Activated CD4-positive, alpha-beta T cell treated with anti-CD3 and anti-CD28 coated beads, Interleukin-2, amount 50 U/mL, for 48 hours (primary cell): Measurements from ENCODE around the gene PCID2.
A peak's percentile ranks its signal among the peaks of the same experiment; 100 is the strongest.

Source experiments
- DNase-seq, 2 experiments: peaks; one replicate each; pipeline ENCODE4 v3.0.0-alpha.2; 2020

The PCID2 gene

DNA sequence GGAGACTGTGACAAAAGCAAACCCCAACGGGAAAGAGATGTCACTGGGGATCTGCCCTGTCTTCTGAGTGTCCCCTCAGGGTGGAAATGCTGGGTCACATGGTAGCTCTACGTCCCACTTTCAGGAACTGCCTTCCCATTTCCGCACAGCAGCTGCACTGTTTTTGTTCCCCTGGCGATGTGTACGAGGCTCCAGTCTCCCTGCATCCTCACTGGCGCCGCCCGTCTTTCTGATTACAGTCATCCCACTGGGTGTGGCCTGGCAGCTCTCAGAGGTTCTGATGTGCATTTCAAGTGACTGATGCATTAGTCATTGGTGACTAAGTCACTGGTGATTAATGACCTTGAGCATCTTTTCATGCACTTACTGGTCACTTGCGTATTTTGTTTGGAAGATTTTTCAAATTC lies 21.2 kb downstream of the PCID2 start:
- DNase-seq: peak; percentile 71 to 80

GRCh38 chr13:113186061-113186900 lies 22.2 kb downstream of the PCID2 start:
- DNase-seq: no peak

DNA sequence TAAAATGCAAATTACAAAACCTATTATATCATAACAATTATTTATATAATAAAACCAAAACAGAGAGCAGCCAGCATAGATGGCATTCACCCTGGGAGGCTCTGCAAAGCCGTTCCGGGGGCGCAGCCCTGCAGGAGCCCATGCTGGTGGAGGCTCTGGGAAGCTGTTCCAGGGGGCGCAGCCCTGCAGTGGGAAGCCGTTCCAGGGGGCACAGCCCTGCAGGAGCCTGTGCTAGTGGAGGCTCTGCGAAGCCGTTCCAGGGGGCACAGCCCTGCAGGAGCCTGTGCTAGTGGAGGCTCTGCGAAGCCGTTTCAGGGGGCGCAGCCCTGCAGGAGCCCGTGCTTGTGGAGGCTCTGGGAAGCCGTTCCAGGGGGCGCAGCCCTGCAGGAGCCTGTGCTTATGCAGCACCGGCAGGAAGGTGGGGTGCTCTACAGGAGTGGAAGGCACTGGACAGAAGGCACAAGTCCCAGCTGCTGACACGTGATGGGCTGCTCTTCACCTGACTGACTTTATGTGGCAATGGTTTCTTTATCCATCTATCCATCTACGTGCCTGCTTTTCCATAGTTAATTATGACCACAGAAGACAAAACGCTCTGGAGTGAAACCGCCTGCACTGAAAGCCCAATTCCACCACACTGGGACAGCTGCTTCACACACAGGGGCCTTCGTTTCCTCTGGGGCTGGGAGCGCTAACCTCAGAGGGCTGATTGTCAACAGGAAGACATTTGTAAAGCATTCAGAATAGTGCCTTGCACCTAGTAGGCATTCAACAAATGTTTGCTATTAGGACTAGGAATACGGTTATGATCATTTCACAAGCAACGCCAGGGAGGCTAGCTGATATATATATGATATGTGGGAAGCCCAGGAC lies 23.7 kb downstream of the PCID2 start:
- DNase-seq: no peak

DNA sequence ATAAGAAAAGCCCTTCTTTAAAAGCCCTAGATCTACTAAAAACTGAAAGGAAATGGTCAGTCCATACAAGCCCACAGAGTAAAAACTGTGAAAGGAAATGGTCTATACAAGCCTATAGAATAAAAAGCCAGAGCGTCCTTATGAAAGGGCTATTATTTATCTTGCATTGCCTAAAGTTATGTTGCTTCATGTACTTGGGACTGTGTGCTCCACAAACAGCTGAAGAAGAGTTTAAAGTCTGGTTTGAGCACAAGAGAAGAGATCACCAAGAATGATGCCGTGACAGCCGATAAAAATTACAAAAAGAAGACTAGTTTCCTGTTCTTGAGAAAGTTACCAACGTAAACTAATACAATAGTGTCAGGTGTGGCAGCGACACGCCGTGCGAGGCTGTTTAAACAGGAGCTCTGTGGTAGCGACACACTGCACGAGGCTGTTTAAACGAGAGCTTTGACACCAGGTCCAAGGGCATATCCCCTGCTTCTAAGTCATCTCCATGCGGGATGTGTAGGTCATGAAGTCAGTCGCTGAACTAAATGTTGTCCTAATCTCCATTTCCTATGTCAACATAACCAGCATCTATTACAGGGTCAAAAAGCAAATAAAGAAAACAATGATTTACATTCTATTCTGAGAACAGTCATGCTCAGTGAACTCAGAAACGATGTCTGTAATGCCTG lies 24.9 kb downstream of the PCID2 start:
- DNase-seq: no peak

GRCh38 chr13:113182046-113182445 lies 26.4 kb downstream of the PCID2 start:
- no peak for DNase-seq

GRCh38 chr13:113179374-113180230 lies 28.9 kb downstream of the PCID2 start:
- DNase-seq: no peak

- DNase-seq: no peak
These were observed 29.6 kb downstream of the PCID2 start for GRCh38 chr13:113178896-113179167.

DNA sequence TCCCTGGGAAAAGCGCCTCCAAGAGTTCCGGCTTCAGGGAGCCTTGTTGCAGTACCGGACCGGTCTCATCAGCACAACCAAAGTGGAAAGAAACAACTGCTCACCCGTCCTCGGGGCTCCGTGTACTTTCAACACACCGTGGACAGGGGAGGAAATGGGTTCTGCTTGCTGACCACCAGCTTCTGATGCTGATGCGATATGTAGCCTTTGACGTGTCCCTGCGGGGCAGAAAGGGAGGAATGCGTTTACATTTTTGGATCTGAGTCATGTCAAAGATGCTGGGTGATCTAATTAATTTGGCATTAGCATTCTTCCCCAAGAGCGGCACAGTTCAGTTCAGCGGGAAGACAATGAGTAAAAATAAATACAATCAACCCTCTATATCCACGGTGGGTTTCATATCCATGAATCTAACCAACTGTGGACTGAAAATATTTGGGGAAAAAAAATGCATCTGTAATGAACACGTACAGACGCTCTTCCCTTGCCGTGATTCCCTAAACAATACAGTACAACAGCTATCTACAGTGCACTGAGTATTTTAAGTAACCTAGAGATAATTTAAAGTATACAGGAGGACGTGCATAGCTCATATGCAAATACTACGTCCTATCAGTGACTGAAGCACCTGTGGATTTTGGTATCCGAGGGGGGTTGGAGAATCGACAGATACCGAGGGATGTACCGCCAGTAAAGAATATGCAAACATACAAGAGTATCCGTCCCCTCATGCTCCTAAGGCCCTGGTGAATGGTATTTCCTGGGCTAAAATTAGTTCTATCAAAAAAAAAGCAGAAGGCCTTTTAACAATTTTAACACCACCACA lies 30.2 kb downstream of the PCID2 start:
- DNase-seq: no peak

GRCh38 chr13:113176822-113177221 lies 31.6 kb downstream of the PCID2 start:
- DNase-seq: no peak

DNA sequence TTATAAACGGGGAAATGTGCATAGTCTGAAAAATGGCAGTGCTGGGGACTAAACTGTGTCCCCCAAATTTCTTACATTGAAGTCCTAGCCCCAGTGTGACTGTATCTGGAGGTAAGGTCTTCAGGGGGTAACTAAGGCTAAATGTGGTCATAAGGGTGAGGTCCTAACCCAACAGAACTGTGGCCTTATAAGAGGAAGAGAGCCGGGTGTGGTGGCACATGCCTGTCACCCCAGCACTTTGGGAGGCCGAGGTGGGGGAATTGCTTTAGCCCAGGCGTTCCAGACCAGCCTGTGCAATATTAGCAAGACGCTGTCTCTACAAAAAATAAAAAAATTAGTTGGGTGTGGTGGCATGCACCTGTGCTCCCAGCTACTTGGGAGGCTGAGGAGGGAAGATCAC lies 32.2 kb downstream of the PCID2 start:
- DNase-seq: peak in 1 of 2 experiments; percentile 48

DNA sequence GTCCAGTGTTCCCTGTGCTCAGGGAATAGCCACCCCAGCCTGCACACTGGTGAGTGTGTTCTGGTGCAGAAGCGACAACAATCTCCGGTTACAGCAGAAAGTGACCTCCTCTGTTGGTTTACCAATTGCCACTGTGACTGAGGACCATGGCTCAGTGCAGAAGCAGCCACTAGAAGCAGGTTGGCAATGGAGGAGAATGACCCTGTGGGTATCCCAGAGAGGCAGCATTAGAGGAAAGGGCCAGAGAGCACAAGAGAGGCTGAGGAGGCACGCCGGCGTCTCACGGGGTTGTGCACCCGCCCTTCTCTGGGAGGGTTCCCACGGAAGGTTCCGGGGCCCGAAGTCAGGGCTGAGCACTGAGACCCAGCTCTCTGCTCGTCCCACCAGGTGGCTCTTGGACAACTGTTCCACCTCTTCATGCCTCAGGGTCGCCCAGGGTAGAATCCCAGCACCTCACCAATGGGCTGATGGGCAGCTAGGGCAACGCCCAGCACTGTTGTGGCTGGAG lies 36.0 kb downstream of the PCID2 start:
- DNase-seq: no peak

DNA sequence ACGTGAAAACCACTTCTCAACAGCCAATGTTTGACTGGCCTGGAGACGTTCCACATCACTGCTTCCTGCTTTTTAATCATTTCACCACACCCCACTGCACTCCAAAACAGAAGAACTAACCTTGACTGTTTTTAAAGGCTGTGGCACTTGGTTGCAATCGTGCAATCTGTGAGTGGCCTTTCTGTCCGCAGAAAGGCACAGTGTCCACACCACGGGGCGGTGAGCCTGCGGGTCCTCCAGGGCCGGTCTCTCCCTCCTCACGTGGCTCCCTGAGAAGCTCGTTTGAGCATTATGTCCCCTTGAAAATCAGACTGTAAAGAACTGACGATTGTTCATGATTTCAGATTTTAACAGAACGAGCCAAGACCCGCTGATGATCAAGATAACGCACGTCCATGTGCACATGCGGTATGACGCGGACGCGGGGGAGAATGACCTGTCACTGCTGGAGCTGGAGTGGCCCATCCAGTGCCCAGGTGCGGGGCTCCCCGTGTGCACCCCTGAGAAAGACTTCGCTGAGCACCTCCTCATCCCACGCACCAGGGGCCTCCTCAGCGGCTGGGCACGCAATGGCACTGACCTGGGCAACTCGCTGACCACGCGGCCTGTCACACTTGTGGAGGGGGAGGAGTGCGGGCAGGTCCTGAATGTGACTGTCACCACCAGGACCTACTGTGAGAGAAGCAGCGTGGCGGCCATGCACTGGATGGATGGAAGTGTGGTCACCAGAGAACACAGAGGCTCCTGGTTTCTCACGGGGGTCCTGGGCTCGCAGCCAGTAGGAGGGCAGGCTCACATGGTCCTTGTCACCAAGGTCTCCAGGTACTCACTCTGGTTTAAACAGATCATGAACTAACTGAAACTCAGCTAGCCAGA lies 37.0 kb downstream of the PCID2 start:
- DNase-seq: no peak

DNA sequence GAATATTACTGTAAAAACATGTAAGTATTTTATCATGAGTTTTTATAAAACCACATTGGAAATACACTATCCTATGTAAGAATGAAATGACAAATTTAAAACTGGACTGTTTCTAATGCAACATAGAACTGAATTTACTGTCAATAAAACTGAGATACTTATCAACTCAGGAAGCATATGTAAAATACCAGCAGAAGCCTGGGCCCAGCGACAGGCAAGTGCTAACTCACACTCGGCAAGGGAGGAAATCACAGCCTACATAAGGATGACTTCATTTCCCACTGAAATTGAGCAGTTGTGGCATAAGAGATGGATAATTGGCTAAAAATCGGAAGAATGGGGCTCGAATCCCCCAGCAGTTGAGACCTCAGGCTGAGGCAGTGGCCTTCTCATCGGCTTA lies 38.0 kb downstream of the PCID2 start:
- DNase-seq: no peak

DNA sequence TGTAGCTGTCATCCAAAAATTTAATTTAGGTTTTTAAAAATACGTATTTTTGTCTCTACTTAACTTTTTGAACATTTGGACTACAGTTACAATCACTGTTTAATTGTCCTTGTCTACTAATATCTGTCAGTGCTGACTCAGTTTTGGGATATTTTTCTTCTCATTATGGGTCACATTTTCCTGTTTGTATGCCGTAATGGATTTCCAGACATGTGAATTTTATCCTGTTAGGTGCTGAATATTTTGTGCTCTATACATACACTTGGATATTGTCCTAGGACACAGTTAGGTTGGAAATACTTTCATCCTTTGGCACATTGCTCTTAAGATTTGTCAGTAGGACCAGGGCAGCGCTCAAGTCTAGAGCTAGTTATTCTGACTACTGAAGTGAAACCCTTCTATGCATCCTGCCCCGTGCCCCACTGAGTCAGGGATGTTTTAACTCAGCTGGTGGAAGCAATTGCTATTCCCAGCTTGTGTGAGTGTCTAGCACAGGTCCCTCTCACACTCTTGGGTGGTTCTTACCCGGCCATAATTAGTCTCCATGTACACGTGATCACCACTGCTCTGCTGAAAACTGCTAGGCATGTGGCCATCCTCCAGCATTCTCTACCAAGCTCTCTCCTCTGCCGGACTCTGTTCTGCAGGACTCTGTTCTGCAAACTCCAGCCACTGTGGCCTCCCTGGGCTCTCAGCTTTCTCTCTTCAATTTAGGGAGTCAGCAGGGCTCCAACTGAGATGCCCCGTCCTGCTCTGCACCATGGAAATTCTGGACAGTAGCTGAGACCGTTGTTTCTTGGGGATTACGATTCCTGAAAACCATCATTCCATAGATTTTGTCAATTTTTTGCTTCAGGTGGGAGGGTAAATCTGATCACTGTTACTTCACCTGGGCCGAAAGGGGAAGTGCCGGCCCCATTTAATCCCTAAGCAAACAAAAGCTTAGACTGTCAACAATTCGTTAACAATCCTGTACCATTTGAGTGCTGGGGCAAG lies 38.9 kb downstream of the PCID2 start:
- DNase-seq: no peak

- DNase-seq: no peak
These were observed 40.3 kb downstream of the PCID2 start for GRCh38 chr13:113168211-113168610.

- DNase-seq: no peak
These were observed 40.9 kb downstream of the PCID2 start for GRCh38 chr13:113167575-113167974.

DNA sequence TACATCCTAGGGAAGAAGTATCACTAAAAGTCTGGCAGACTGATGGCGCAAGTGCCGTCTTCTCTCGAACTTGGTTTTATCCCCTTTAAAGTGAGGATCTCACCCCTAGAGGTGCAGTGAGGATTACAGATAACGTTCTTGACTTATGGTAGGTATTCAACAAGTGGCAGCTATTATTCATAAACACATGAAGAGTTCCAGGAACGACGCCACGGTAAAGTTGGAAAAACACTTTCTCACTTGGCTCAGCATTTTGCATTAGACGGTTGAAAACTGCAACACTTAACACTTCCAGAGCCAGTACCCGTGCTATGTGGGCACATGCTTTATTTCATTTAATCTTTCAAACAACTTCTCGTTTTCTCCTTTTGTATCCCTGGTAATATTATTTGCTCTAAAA lies 41.3 kb downstream of the PCID2 start:
- DNase-seq: no peak

DNA sequence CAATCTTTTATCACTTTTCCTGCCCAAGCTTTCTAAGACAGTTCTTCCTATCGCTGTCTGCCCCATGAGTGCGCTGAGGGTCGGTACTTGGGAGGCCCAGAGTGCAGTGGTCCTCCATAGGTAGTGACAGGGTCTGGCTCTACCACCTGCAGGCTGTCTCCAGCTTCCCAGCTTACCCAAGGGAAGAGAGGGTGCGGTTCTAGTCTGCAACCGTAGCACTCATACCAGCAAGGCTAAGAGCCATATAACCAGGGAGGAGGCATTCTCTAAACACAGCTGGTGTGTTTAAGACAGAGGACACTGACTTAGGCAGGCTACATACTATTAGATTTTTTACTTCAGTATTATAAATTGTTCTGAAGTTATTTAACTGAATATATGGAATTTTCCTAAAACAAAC lies 41.8 kb downstream of the PCID2 start:
- DNase-seq: no peak

GRCh38 chr13:113166266-113166665 lies 42.2 kb downstream of the PCID2 start:
- no peak for DNase-seq
